Measurements from ENCODE around the gene DIAPH2. TPM values are rescaled to one million over a fixed set of nuclear protein-coding genes. Genes with fewer than 3 reads are reported as not detected.

The DIAPH2 gene
- total and polyA plus RNA-seq, 12 donors, result 1.8 to 13.6 (median 10.1) TPM

DNA sequence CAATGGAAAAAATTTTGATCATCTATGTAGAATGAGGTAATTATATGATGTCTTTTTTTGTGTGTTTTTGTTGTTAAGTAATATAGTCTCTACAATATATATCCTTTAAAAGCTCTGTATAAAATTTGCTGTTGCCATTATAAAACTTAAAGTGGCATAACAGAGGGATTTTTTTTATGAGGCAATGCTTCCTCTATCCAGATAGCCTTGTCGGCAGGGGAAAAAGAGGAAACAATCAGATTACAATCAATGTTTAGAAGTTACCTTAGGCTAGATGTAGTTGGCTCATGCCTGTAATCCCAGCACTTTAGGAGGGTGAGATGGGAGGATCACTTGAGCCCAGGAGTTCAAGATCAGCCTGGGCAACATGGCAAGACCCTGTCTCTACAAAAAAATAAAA lies 86.8 kb downstream of the DIAPH2 start:
- H3K4me1 ChIP-seq, result peaks cover 0 to 12% (median 0%) of the 10 kb centered on the region in 9 donors
- intact Hi-C loops (cut with DNase I), result loop anchor here in 1 of 10 donors (10.0 kb wide), 1 partner anchor 73 kb away; no protein-coding TSS in a partner anchor
- no peaks in the 10 kb centered on the region for H3K36me3 ChIP-seq
- H3K4me3 ChIP-seq, result no peak overlapping the region
- no peak for DNase-seq
- peaks cover 0 to 13% (median 0%) of the 10 kb centered on the region in 7 donors for H3K27me3 ChIP-seq
- H3K27ac ChIP-seq, result no peak overlapping the region
- H3K9me3 ChIP-seq, result no peaks in the 10 kb centered on the region
- 41 to 78% methylated on average over 1 of the region's 1 CpG for WGBS, 2 donors
- ATAC-seq, result no peak
- TF ChIP-seq CTCF (IDR thresholded peaks at IDR 0.05), result no peak

GRCh38 chrX:96774116-96774515 lies 89.5 kb downstream of the DIAPH2 start:
- intact Hi-C loops (cut with DNase I), result loop anchor here in 1 of 10 donors (10.0 kb wide), 1 partner anchor 71 kb away; no protein-coding TSS in a partner anchor
- no peak for TF ChIP-seq CTCF (IDR thresholded peaks at IDR 0.05)
- Histone ChIP-seq H3K9me3 (no peaks in the 10 kb centered on the region), H3K27me3 (peaks cover 0 to 6% (median 0%) of the 10 kb centered on the region in 7 donors), H3K4me1 (peaks cover 0 to 12% (median 0%) of the 10 kb centered on the region in 9 donors), H3K36me3 (no peaks in the 10 kb centered on the region), H3K27ac (no peak overlapping the region), H3K4me3 (no peak overlapping the region)
- DNase-seq (no peak), ATAC-seq (no peak)
- WGBS, 2 donors, result 91 to 97% methylated on average over 2 of the region's 2 CpGs

DNA sequence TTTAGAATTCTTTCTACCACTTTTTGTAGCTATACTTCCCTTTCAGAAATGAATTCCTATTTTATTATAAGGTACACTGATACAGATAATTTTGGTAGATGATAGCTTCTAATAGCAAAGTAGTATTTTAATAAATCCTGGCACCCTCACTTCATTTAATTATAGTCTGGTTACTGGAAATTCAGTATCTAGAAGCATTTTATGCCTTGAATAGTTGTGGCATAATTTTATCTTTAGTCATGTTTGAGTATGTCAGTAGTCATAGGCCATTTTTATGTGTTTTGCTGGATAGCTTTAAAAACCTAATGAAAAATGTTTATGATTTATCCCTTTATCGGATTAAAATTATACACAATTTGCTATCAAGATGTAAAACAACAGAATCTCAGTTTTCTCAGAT lies 92.3 kb downstream of the DIAPH2 start:
- ATAC-seq (no peak), DNase-seq (no peak)
- H3K27ac ChIP-seq, result no peak overlapping the region
- no peak for TF ChIP-seq CTCF (IDR thresholded peaks at IDR 0.05)
- no peaks in the 10 kb centered on the region for H3K36me3 ChIP-seq
- no peak overlapping the region for H3K4me3 ChIP-seq
- no peaks in the 10 kb centered on the region for H3K9me3 ChIP-seq
- H3K4me1 ChIP-seq, result no peaks in the 10 kb centered on the region
- 96 to 100% methylated on average over 1 of the region's 1 CpG for WGBS, 2 donors
- intact Hi-C loops (cut with DNase I), result loop anchor here in 1 of 10 donors (10.0 kb wide), 1 partner anchor 68 kb away; no protein-coding TSS in a partner anchor
- H3K27me3 ChIP-seq, result no peaks in the 10 kb centered on the region

DNA sequence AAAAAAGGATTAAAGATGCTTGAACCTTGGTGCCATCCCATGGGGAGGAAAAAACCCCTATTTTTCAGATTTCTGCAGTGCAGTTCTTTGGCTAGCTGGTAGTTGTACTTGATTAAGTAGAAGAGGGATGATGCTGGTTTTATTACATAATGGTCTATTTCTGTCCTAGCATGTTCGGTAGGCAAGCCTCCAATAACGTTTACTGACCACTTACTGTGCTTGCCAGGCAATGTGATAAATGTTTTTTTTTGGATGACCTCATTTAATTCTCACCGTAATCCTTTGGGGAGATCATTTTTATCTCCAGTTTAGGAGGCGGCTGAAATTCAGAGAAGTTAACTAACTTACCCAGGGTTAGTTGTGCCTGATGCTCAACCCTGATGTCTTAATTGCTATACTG lies 106.9 kb downstream of the DIAPH2 start:
- Histone ChIP-seq H3K9me3 (no peaks in the 10 kb centered on the region), H3K27me3 (peaks cover 0 to 5% (median 0%) of the 10 kb centered on the region in 7 donors), H3K27ac (peak overlapping the region in 4 of 10 donors; percentile 36 to 65 (median 49)), H3K4me1 (peaks cover 0 to 14% (median 0%) of the 10 kb centered on the region in 9 donors), H3K4me3 (no peak overlapping the region), H3K36me3 (no peaks in the 10 kb centered on the region)
- intact Hi-C loops (cut with DNase I), result no loop called here
- 8 to 15% methylated on average over 4 of the region's 4 CpGs for WGBS, 2 donors
- peak; percentile 52 to 92 (median 76) for ATAC-seq
- no peak for TF ChIP-seq CTCF (IDR thresholded peaks at IDR 0.05)
- peak in 1 of 2 donors; percentile 28 for DNase-seq

All from heart right ventricle (tissue), 16 donors.